PFSK-1 (cell line): ENCODE data around the gene CNGB1.

ENCODE experiments used
- POLR2AphosphoS5 ChIP-seq: IDR thresholded peaks from 2 replicates; pipeline ENCODE4 v1.6.1; 2012; ENCODE audit warnings: low read depth, mild to moderate bottlenecking, control low read depth, low read length, moderate library complexity
- SIN3A ChIP-seq: IDR thresholded peaks from 2 replicates; pipeline ENCODE4 v1.6.1; 2012; ENCODE audit warnings: mild to moderate bottlenecking, low read length, moderate library complexity, borderline replicate concordance; ENCODE audit not compliant: insufficient read depth

DNA sequence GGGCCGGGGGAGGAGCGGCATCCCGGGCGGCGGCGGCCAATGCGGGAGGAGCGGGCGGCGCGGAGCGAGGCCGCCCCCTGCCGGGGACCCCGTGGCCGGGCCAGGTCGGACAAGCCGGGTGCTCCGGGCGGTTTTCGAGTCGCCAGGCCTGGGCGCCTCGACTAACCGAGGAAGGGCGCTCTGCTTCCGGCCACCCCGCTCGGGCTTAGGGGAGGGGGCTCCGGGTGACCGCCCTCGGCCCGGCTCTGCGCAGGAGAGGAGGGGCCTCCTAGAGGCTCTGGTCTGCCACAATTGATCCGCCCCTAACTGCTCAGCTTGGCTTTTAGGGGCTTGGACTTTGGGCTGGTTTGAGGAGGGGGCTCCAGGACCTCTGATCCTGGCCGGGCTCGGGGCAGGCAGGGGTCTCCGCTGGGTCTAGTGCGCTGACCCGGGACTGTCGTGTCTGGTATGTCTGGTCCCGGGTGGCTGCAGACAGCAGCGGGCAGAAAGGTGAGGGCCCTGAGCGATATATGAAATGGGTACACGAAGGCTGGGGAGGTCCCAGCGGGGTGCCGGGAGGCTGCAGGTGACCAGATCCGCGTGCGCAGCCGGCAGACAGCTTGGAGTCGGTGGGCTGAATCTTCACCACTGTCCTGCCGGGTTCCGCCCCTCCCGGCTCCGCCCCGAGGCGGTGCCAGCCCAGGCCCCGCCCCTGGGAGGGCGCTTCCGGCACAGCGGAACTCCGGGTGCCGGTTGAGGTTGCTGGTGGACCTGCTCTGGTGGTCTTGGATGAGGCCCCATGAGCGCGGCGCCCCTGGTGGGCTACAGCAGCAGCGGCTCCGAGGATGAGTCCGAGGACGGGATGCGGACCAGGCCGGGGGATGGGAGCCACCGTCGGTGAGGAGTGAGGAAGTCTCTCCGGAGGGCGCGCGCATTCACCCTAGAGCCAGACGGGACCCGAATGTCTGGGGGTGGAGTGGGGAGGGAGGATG lies 30.1 kb upstream of the CNGB1 start, which contains the start of gene USB1:
- no peak for TF ChIP-seq SIN3A
- peak; percentile 78 for TF ChIP-seq POLR2AphosphoS5
